CMK (cell line): ENCODE measurements around the gene MLN.

Experiments
- DNase-seq: peaks from one replicate; pipeline ENCODE4 v3.0.0-alpha.2; 2010; ENCODE audit warnings: low read depth

The MLN gene

GRCh38 chr6:33752646-33753015 lies 51.2 kb downstream of the MLN start:
- DNase-seq, result no peak

GRCh38 chr6:33751771-33752645 lies 51.8 kb downstream of the MLN start:
- DNase-seq, result no peak

- DNase-seq, result no peak
Observed at GRCh38 chr6:33750244-33750991, 53.4 kb downstream of the MLN start.

GRCh38 chr6:33749401-33749800 lies 54.4 kb downstream of the MLN start:
- DNase-seq, result no peak

GRCh38 chr6:33748841-33749240 lies 55.0 kb downstream of the MLN start:
- no peak for DNase-seq

GRCh38 chr6:33747823-33748222 lies 56.0 kb downstream of the MLN start:
- DNase-seq, result no peak

- DNase-seq, result no peak
Observed at GRCh38 chr6:33746651-33747100, 57.1 kb downstream of the MLN start, which contains the start of gene IP6K3. IP6K3 (minus strand) TSS chr6:33746905; CDS start chr6:33735476, 11,429 bp downstream.

- DNase-seq, result no peak
Observed at GRCh38 chr6:33746036-33746600, 57.7 kb downstream of the MLN start.

GRCh38 chr6:33745548-33745947 lies 58.3 kb downstream of the MLN start:
- no peak for DNase-seq

- no peak for DNase-seq
Observed at GRCh38 chr6:33744895-33745546, 58.8 kb downstream of the MLN start.
